ENCODE results near the gene MYO1C. TPM values are rescaled to one million over a fixed set of nuclear protein-coding genes. Genes with fewer than 3 reads are reported as not detected.
A peak's percentile ranks its signal among the peaks of the same experiment; 100 is the strongest.

MYO1C gene
- total and polyA plus RNA-seq, 4 donors: 73.4 to 237 (median 89.6) TPM

DNA sequence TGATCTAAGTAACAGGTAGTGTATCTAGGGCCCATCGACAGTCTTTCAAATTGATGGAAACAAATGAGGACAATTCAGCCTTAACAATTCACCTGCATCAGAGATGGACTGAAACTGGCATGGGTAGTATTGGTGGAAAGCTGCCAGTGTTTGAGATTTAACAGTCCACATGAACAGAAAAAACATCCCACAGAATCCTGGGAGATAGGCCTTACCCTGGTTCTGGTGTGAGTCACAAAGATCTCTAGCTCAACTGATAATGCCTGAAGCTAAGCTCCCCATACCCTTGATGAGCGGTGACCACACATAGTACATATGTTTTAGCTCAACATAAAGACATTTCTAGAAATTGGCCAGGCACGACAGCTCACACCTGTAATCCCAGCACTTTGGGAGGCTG, 58.3 kb downstream of the MYO1C start:
- no peaks in the 10 kb centered on the region for H3K27me3 ChIP-seq (ENCODE audit: control insufficient read depth in 3 of 3, insufficient read depth in 3 of 3, low read length in 2 of 3)

GRCh38 chr17:1431631-1432104, 60.8 kb downstream of the MYO1C start:
- 82 to 85% methylated on average over 2 of the region's 2 CpGs for WGBS, 2 donors
- peaks cover 13 to 27% (median 26%) of the 10 kb centered on the region in 4 donors for H3K36me3 ChIP-seq (ENCODE audit: control insufficient read depth in 4 of 4, insufficient read depth in 4 of 4, low read length in 4 of 4)
- DNase-seq (no peak), ATAC-seq (ENCODE audit: insufficient read depth, low FRiP score) (no peak)
- H3K27me3 ChIP-seq (ENCODE audit: control insufficient read depth in 3 of 3, insufficient read depth in 3 of 3, low read length in 2 of 3): no peaks in the 10 kb centered on the region
- H3K4me1 ChIP-seq (ENCODE audit: control insufficient read depth in 5 of 5, insufficient read depth in 5 of 5, low read length in 5 of 5): peaks cover 0 to 11% (median 0%) of the 10 kb centered on the region in 5 donors
- H3K4me3 ChIP-seq: no peak overlapping the region
- H3K27ac ChIP-seq (ENCODE audit: low read depth in 1 of 2, low read length in 1 of 2): no peak overlapping the region
- H3K9ac ChIP-seq (ENCODE audit: insufficient read depth in 1 of 2, low read length in 2 of 2): no peak overlapping the region
- H3K9me3 ChIP-seq (ENCODE audit: control insufficient read depth in 4 of 4, insufficient read depth in 3 of 4, low read length in 3 of 4): no peaks in the 10 kb centered on the region
- TF ChIP-seq, protein P1, sequence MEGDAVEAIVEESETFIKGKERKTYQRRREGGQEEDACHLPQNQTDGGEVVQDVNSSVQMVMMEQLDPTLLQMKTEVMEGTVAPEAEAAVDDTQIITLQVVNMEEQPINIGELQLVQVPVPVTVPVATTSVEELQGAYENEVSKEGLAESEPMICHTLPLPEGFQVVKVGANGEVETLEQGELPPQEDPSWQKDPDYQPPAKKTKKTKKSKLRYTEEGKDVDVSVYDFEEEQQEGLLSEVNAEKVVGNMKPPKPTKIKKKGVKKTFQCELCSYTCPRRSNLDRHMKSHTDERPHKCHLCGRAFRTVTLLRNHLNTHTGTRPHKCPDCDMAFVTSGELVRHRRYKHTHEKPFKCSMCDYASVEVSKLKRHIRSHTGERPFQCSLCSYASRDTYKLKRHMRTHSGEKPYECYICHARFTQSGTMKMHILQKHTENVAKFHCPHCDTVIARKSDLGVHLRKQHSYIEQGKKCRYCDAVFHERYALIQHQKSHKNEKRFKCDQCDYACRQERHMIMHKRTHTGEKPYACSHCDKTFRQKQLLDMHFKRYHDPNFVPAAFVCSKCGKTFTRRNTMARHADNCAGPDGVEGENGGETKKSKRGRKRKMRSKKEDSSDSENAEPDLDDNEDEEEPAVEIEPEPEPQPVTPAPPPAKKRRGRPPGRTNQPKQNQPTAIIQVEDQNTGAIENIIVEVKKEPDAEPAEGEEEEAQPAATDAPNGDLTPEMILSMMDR (IDR thresholded peaks at IDR 0.05; ENCODE audit: control extremely low read depth, extremely low read depth): no peak

More for the DNA sequence above, 58.3 kb downstream of the MYO1C start:
- no peak overlapping the region for H3K27ac ChIP-seq (ENCODE audit: low read depth in 1 of 2, low read length in 1 of 2)
- DNase-seq: no peak
- H3K36me3 ChIP-seq (ENCODE audit: control insufficient read depth in 4 of 4, insufficient read depth in 4 of 4, low read length in 4 of 4): peaks cover 13 to 30% (median 27%) of the 10 kb centered on the region in 4 donors
- ATAC-seq (ENCODE audit: insufficient read depth, low FRiP score): no peak
- TF ChIP-seq, protein P1 (IDR thresholded peaks at IDR 0.05; ENCODE audit: control extremely low read depth, extremely low read depth): no peak
- no peak overlapping the region for H3K9ac ChIP-seq (ENCODE audit: insufficient read depth in 1 of 2, low read length in 2 of 2)
- no peaks in the 10 kb centered on the region for H3K9me3 ChIP-seq (ENCODE audit: control insufficient read depth in 4 of 4, insufficient read depth in 3 of 4, low read length in 3 of 4)
- peaks cover 0 to 14% (median 0%) of the 10 kb centered on the region in 5 donors for H3K4me1 ChIP-seq (ENCODE audit: control insufficient read depth in 5 of 5, insufficient read depth in 5 of 5, low read length in 5 of 5)
- 92 to 100% methylated on average over 3 of the region's 3 CpGs for WGBS, 2 donors
- H3K4me3 ChIP-seq: no peak overlapping the region

DNA sequence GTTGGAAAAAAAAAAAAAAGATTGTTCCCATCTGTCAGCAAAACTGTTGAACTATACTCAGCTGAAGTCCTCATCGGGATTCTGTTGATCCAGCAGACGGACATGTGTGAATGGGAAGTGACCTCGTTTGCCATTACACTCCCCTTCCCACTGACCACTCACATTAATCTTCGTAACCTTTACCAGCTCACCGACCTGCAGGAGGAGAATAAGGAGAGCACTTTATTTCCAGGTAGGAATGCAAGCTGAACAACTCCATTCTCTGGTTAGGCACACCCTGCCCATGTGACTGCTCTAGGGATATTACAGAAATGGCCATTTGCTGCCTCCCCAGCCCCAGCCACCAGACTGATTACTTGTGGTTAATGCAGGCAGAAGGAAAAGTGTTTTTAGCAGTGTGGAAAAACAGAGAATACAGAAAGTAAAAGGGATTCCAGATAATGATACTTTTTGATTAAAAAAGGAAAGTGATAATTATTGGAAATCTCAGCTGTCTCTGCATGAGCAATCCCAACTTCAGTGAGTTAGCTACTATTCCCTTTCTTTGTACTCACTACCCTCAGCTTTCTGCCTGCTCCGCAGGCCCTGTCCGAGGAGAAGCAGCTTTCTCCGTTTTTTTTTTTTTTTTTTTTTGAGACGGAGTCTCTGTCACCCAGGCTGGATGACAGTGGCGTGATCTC, 68.9 kb downstream of the MYO1C start:
- Histone ChIP-seq H3K27ac (ENCODE audit: low read depth in 1 of 2, low read length in 1 of 2) (peak overlapping the region; percentile 73 to 88), H3K9ac (ENCODE audit: insufficient read depth in 1 of 2, low read length in 2 of 2) (no peak overlapping the region), H3K4me1 (ENCODE audit: control insufficient read depth in 5 of 5, insufficient read depth in 5 of 5, low read length in 5 of 5) (peaks cover 0 to 14% (median 0%) of the 10 kb centered on the region in 5 donors), H3K36me3 (ENCODE audit: control insufficient read depth in 4 of 4, insufficient read depth in 4 of 4, low read length in 4 of 4) (peaks cover 8 to 28% (median 26%) of the 10 kb centered on the region in 4 donors), H3K9me3 (ENCODE audit: control insufficient read depth in 4 of 4, insufficient read depth in 3 of 4, low read length in 3 of 4) (no peaks in the 10 kb centered on the region), H3K4me3 (no peak overlapping the region), H3K27me3 (ENCODE audit: control insufficient read depth in 3 of 3, insufficient read depth in 3 of 3, low read length in 2 of 3) (no peaks in the 10 kb centered on the region)
- TF ChIP-seq, protein P1 (IDR thresholded peaks at IDR 0.05; ENCODE audit: control extremely low read depth, extremely low read depth): no peak
- whole genome bisulfite sequencing, 2 donors: 68 to 86% methylated on average over 10 of the region's 10 CpGs
- no peak for DNase-seq
- ATAC-seq (ENCODE audit: insufficient read depth, low FRiP score): no peak

All from lung (tissue), 12 donors.